ENCODE measurements around the gene BACH2.

- no peak for TF ChIP-seq NRF1 (IDR thresholded peaks at IDR 0.05; ENCODE audit: low read depth, low read length)
- TF ChIP-seq, protein P1, sequence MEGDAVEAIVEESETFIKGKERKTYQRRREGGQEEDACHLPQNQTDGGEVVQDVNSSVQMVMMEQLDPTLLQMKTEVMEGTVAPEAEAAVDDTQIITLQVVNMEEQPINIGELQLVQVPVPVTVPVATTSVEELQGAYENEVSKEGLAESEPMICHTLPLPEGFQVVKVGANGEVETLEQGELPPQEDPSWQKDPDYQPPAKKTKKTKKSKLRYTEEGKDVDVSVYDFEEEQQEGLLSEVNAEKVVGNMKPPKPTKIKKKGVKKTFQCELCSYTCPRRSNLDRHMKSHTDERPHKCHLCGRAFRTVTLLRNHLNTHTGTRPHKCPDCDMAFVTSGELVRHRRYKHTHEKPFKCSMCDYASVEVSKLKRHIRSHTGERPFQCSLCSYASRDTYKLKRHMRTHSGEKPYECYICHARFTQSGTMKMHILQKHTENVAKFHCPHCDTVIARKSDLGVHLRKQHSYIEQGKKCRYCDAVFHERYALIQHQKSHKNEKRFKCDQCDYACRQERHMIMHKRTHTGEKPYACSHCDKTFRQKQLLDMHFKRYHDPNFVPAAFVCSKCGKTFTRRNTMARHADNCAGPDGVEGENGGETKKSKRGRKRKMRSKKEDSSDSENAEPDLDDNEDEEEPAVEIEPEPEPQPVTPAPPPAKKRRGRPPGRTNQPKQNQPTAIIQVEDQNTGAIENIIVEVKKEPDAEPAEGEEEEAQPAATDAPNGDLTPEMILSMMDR (IDR thresholded peaks at IDR 0.05; ENCODE audit: control extremely low read depth in 1 of 3, insufficient read depth in 1 of 3, low read depth in 1 of 3, low read length in 3 of 3): no peak
- no peak for TF ChIP-seq EGR1 (IDR thresholded peaks at IDR 0.05; ENCODE audit: borderline replicate concordance, low read depth, low read length)
- no peak for TF ChIP-seq TEAD4 (IDR thresholded peaks at IDR 0.05; ENCODE audit: low read depth, low read length)
- TF ChIP-seq EZH2 (IDR thresholded peaks at IDR 0.05; ENCODE audit: low read depth, low read length, severe bottlenecking): no peak
- TF ChIP-seq SP1 (IDR thresholded peaks at IDR 0.05; ENCODE audit: low read depth, low read length): no peak
- TF ChIP-seq CHD2 (IDR thresholded peaks at IDR 0.05; ENCODE audit: low read length): no peak
- TF ChIP-seq POLR2A (IDR thresholded peaks at IDR 0.05; ENCODE audit: control extremely low read depth in 1 of 2, low read depth in 2 of 2, low read length in 2 of 2): no peak
Observed at GRCh38 chr6:90019216-90019615, 277.4 kb downstream of the BACH2 start.
